NCI-H1417 treated with DMSO at 0.1 percent for 48 hours (cell line): Measurements from ENCODE around the gene RTN1.

Experiments
- DNase-seq: peaks from one replicate; lab custom pipeline; 2025; lab: John Stamatoyannopoulos, UW

Gene RTN1

GRCh38 chr14:59870277-59871165 lies at the start of gene RTN1:
Gene RTN1, minus strand, starts transcription at chr14:59870776. Its CDS starts 146 bp downstream, at chr14:59870630.
- DNase-seq = no peak

- no peak for DNase-seq
Measured at GRCh38 chr14:59920378-59920683, 49.8 kb upstream of the RTN1 start.

GRCh38 chr14:59919570-59920377 lies 49.2 kb upstream of the RTN1 start, which contains the start of gene LRRC9:
Gene LRRC9, plus strand, starts transcription at chr14:59920144.
- no peak for DNase-seq

GRCh38 chr14:59918824-59919569 lies 48.4 kb upstream of the RTN1 start:
- no peak for DNase-seq

- no peak for DNase-seq
Measured at GRCh38 chr14:59913187-59913586, 42.6 kb upstream of the RTN1 start.

GRCh38 chr14:59912443-59912842 lies 41.9 kb upstream of the RTN1 start:
- no peak for DNase-seq

GRCh38 chr14:59905188-59905587 lies 34.6 kb upstream of the RTN1 start:
- no peak for DNase-seq

- no peak for DNase-seq
Measured at GRCh38 chr14:59904184-59904583, 33.6 kb upstream of the RTN1 start.

- DNase-seq = no peak
Measured at GRCh38 chr14:59900556-59900955, 30.0 kb upstream of the RTN1 start.

- no peak for DNase-seq
Measured at GRCh38 chr14:59897757-59898383, 27.3 kb upstream of the RTN1 start.

GRCh38 chr14:59895721-59896120 lies 25.1 kb upstream of the RTN1 start:
- DNase-seq = no peak

GRCh38 chr14:59890676-59891075 lies 20.1 kb upstream of the RTN1 start:
- no peak for DNase-seq

GRCh38 chr14:59882957-59883356 lies 12.4 kb upstream of the RTN1 start:
- DNase-seq = no peak

- no peak for DNase-seq
Measured at GRCh38 chr14:59871166-59871495, 555 bp upstream of the RTN1 start.

- no peak for DNase-seq
Measured at GRCh38 chr14:59869381-59870255, 958 bp downstream of the RTN1 start.

- no peak for DNase-seq
Measured at GRCh38 chr14:59868021-59868420, 2.6 kb downstream of the RTN1 start.

GRCh38 chr14:59863806-59864525 lies 6.6 kb downstream of the RTN1 start:
- no peak for DNase-seq

- DNase-seq = no peak
Measured at GRCh38 chr14:59857328-59857727, 13.2 kb downstream of the RTN1 start.

GRCh38 chr14:59852350-59852749 lies 18.2 kb downstream of the RTN1 start:
- DNase-seq = no peak

GRCh38 chr14:59850458-59850857 lies 20.1 kb downstream of the RTN1 start:
- no peak for DNase-seq
